Inflammatory macrophage treated with lipopolysaccharide for 4 hours (primary cell): ENCODE data around the gene FGD6.
A peak's percentile ranks its signal among the peaks of the same experiment; 100 is the strongest.
"Not testable (repeated sequence)": the region's sequence is repeated elsewhere in the genome, so short reads cannot be mapped to it uniquely, and the experiment has no call there.

Source experiments
- DNase-seq: peaks from one replicate; pipeline ENCODE4 v3.0.0-alpha.2; 2020

The FGD6 gene

GRCh38 chr12:95217377-95218149 lies at the start of gene FGD6, which contains the start of gene VEZT:
Gene FGD6 (minus strand): TSS chr12:95217467. CDS start chr12:95217240, 227 bp downstream.
Gene VEZT (plus strand): TSS chr12:95217807. CDS start chr12:95217851, 44 bp downstream.
- DNase-seq = peak; percentile 100

GRCh38 chr12:95266254-95266653 lies 49.0 kb upstream of the FGD6 start:
- DNase-seq = no peak

- DNase-seq = no peak
Measured at GRCh38 chr12:95265765-95266164, 48.5 kb upstream of the FGD6 start.

GRCh38 chr12:95262808-95263207 lies 45.5 kb upstream of the FGD6 start:
- DNase-seq = no peak

- DNase-seq = no peak
Measured at GRCh38 chr12:95261109-95261508, 43.8 kb upstream of the FGD6 start.

- DNase-seq = no peak
Measured at GRCh38 chr12:95259368-95259767, 42.1 kb upstream of the FGD6 start.

- DNase-seq = no peak
Measured at GRCh38 chr12:95258803-95259202, 41.5 kb upstream of the FGD6 start.

- no peak for DNase-seq
Measured at GRCh38 chr12:95258151-95258550, 40.9 kb upstream of the FGD6 start.

GRCh38 chr12:95257541-95257940 lies 40.3 kb upstream of the FGD6 start:
- DNase-seq = no peak

- no peak for DNase-seq
Measured at GRCh38 chr12:95253386-95253785, 36.1 kb upstream of the FGD6 start.

- DNase-seq = no peak
Measured at GRCh38 chr12:95248604-95249360, 31.5 kb upstream of the FGD6 start.

GRCh38 chr12:95248095-95248494 lies 30.8 kb upstream of the FGD6 start:
- DNase-seq = no peak

- no peak for DNase-seq
Measured at GRCh38 chr12:95244350-95244749, 27.1 kb upstream of the FGD6 start.

- DNase-seq = no peak
Measured at GRCh38 chr12:95243497-95244183, 26.4 kb upstream of the FGD6 start.

- DNase-seq = no peak
Measured at GRCh38 chr12:95241761-95242506, 24.7 kb upstream of the FGD6 start.

- not testable (repeated sequence) for DNase-seq
Measured at GRCh38 chr12:95241138-95241537, 23.9 kb upstream of the FGD6 start.

- DNase-seq = no peak
Measured at GRCh38 chr12:95240556-95240955, 23.3 kb upstream of the FGD6 start.

- not testable (repeated sequence) for DNase-seq
Measured at GRCh38 chr12:95239835-95240234, 22.6 kb upstream of the FGD6 start.

- no peak for DNase-seq
Measured at GRCh38 chr12:95239216-95239615, 21.9 kb upstream of the FGD6 start.

GRCh38 chr12:95238150-95238549 lies 20.9 kb upstream of the FGD6 start:
- no peak for DNase-seq

GRCh38 chr12:95237315-95237714 lies 20.0 kb upstream of the FGD6 start:
- no peak for DNase-seq

- not testable (repeated sequence) for DNase-seq
Measured at GRCh38 chr12:95235621-95236020, 18.4 kb upstream of the FGD6 start.

GRCh38 chr12:95234187-95234586 lies 16.9 kb upstream of the FGD6 start:
- not testable (repeated sequence) for DNase-seq
